ENCODE data around the gene ART5. TPM values are rescaled to one million over a fixed set of nuclear protein-coding genes. Genes with fewer than 3 reads are reported as not detected.

ART5 gene
- total RNA-seq, 1 experiment from 2014 or later, result not detected

DNA sequence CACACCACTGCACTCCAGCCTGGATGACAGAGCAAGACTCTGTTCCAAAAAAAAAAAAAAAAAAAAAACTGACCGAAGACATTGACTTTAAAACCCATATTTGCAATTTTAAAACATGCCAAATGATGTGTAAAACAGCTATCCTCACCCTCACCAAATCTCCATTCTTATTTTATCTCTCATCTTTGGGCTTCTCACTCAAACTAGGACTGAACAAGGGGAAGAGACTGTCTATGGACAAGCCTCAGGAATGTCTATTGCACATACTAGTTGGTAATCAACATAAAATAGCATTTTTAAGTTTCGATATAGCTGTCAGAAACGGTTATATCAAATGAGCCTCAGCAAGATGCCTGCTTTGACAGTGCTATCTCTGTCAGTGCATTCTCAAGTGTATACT, 37.3 kb upstream of the ART5 start:
- Histone ChIP-seq H3K27ac (no peak overlapping the region), H3K4me2 (no peak overlapping the region), H3F3A (ENCODE audit: insufficient read depth, low read depth) (no peaks in the 10 kb centered on the region), H3K9me2 (ENCODE audit: insufficient read depth) (no peaks in the 10 kb centered on the region), H3K4me1 (replicated peaks; ENCODE audit: insufficient read depth) (no peaks in the 10 kb centered on the region), H3K36me3 (ENCODE audit: low read depth) (peaks cover 17% of the 10 kb centered on the region), H3K9me3 (ENCODE audit: insufficient read depth, low read depth) (no peaks in the 10 kb centered on the region), H3K27me3 (ENCODE audit: insufficient read depth, low read depth) (no peaks in the 10 kb centered on the region), H4K20me1 (ENCODE audit: insufficient read depth) (peaks cover 4% of the 10 kb centered on the region; the same call in 1 of the 2 replicates), H3K4me3 (no peak overlapping the region), H2AFZ (no peak overlapping the region), H3K79me2 (ENCODE audit: low read depth) (no peaks in the 10 kb centered on the region)
- TF ChIP-seq CTCF (conservative IDR thresholded peaks at IDR 0.05) (no peak), EZH2 (IDR thresholded peaks at IDR 0.05; ENCODE audit: low read depth) (no peak)
- ChIA-PET CTCF (no interaction called here), POLR2A (ENCODE audit: unreplicated experiment) (no interaction called here)
- DNase-seq, result no peak
- BruUV-seq (replicated peaks), result no TSS peak
- intact Hi-C loops (cut with micrococcal nuclease; ENCODE audit: unreplicated experiment), result no loop called here

DNA sequence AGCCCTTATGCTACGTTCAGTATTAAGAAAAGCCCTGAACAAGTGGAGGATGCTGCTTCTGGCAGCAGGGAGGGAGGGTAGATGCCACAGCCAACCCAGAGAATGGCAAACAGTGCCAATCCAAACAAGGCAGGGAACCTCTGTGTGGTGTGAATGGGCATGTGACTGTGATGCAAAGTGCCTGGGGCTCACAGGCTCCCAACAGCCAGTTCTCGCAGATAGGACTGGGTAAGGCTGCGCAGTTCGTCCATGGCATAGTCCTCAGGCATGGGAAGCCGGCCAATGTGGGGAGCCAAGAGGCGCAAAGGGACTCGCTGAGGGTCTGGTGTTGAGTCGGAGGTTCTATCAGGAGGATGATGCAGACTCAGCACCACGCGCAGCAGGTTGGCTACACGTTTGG, 34.2 kb upstream of the ART5 start:
- peaks cover 12% of the 10 kb centered on the region for H3K36me3 ChIP-seq (ENCODE audit: low read depth)
- TF ChIP-seq CTCF (conservative IDR thresholded peaks at IDR 0.05) (no peak), EZH2 (IDR thresholded peaks at IDR 0.05; ENCODE audit: low read depth) (no peak)

DNA sequence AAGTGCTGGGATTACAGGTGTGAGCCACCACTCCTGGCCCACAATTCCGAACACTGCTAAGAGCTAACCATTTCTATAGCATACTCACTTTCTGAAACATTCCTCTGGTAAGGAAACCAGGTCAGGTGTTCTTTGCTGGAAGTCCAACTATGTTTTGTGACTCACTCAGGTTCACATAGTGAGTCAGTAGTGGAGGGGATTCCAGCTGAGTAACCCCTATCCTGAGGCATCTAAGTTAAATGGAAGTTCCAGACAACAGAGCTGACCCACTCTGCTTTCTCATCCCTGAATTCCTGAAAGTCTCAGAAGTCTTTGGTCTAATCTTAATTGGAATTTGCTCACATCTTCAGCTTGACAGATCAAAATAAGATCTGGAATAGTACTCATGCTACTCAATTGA, 32.4 kb upstream of the ART5 start:
- no peaks in the 10 kb centered on the region for H3K4me1 ChIP-seq (replicated peaks; ENCODE audit: insufficient read depth)
- no peak overlapping the region for H3K27ac ChIP-seq
- H3F3A ChIP-seq (ENCODE audit: insufficient read depth, low read depth), result no peaks in the 10 kb centered on the region
- H3K9me2 ChIP-seq (ENCODE audit: insufficient read depth), result no peaks in the 10 kb centered on the region
- H3K9me3 ChIP-seq (ENCODE audit: insufficient read depth, low read depth), result no peaks in the 10 kb centered on the region
- H3K36me3 ChIP-seq (ENCODE audit: low read depth), result peaks cover 8% of the 10 kb centered on the region; the same call in 1 of the 2 replicates
- no peak overlapping the region for H2AFZ ChIP-seq
- DNase-seq, result peak in 1 of 2 experiments; percentile 58
- no peak overlapping the region for H3K4me2 ChIP-seq
- POLR2A ChIA-PET (ENCODE audit: unreplicated experiment), result no interaction called here
- peaks cover 4% of the 10 kb centered on the region; the same call in 1 of the 2 replicates for H4K20me1 ChIP-seq (ENCODE audit: insufficient read depth)
- CTCF ChIA-PET, result no interaction called here
- no peak overlapping the region for H3K4me3 ChIP-seq
- intact Hi-C loops (cut with micrococcal nuclease; ENCODE audit: unreplicated experiment), result no loop called here
- no TSS peak for BruUV-seq (replicated peaks)
- TF ChIP-seq CTCF (conservative IDR thresholded peaks at IDR 0.05) (no peak), EZH2 (IDR thresholded peaks at IDR 0.05; ENCODE audit: low read depth) (no peak)
- no peaks in the 10 kb centered on the region for H3K79me2 ChIP-seq (ENCODE audit: low read depth)
- H3K27me3 ChIP-seq (ENCODE audit: insufficient read depth, low read depth), result no peaks in the 10 kb centered on the region

More for the DNA sequence above, 34.2 kb upstream of the ART5 start:
- Histone ChIP-seq H2AFZ (no peak overlapping the region), H3K27me3 (ENCODE audit: insufficient read depth, low read depth) (no peaks in the 10 kb centered on the region), H3F3A (ENCODE audit: insufficient read depth, low read depth) (no peaks in the 10 kb centered on the region), H4K20me1 (ENCODE audit: insufficient read depth) (peaks cover 4% of the 10 kb centered on the region; the same call in 1 of the 2 replicates), H3K27ac (no peak overlapping the region), H3K4me2 (no peak overlapping the region), H3K79me2 (ENCODE audit: low read depth) (no peaks in the 10 kb centered on the region), H3K4me3 (no peak overlapping the region), H3K9me2 (ENCODE audit: insufficient read depth) (no peaks in the 10 kb centered on the region), H3K4me1 (replicated peaks; ENCODE audit: insufficient read depth) (no peaks in the 10 kb centered on the region), H3K9me3 (ENCODE audit: insufficient read depth, low read depth) (no peaks in the 10 kb centered on the region)
- ChIA-PET CTCF (no interaction called here), POLR2A (ENCODE audit: unreplicated experiment) (no interaction called here)
- no TSS peak for BruUV-seq (replicated peaks)
- intact Hi-C loops (cut with micrococcal nuclease; ENCODE audit: unreplicated experiment), result no loop called here
- DNase-seq, result no peak

Measured in PC-9 (cell line).